Trophoblast cell (in vitro differentiated cells and primary cell): ENCODE results near the gene H6PD.

Experiments
- DNase-seq, 2 donors: peaks; one replicate each; pipeline ENCODE4 v3.0.0-alpha.2; 2016
- H2AFZ ChIP-seq: 2 replicates; pipeline ENCODE4 v1.6.1; 2013; ENCODE audit warnings: low read length, moderate library complexity, mild to moderate bottlenecking; ENCODE audit not compliant: insufficient read depth, poor library complexity
- H2AK5ac ChIP-seq: 2 replicates; pipeline ENCODE4 v1.6.1; 2013; ENCODE audit warnings: mild to moderate bottlenecking, low read length
- H2BK120ac ChIP-seq: 2 replicates; pipeline ENCODE4 v1.6.1; 2013; ENCODE audit warnings: low read length, mild to moderate bottlenecking, moderate library complexity; ENCODE audit not compliant: insufficient read depth, poor library complexity
- H2BK12ac ChIP-seq: 2 replicates; pipeline ENCODE4 v1.6.1; 2013; ENCODE audit warnings: mild to moderate bottlenecking, low read length, moderate library complexity
- H2BK5ac ChIP-seq: 2 replicates; pipeline ENCODE4 v1.6.1; 2013; ENCODE audit warnings: low read length, low read depth, moderate library complexity, mild to moderate bottlenecking; ENCODE audit not compliant: poor library complexity
- H3K14ac ChIP-seq: 2 replicates; pipeline ENCODE4 v1.6.1; 2013; ENCODE audit warnings: mild to moderate bottlenecking, low read length
- H3K18ac ChIP-seq: 2 replicates; pipeline ENCODE4 v1.6.1; 2013; ENCODE audit warnings: mild to moderate bottlenecking, low read length
- H3K23ac ChIP-seq: 2 replicates; pipeline ENCODE4 v1.6.1; 2013; ENCODE audit warnings: low read length
- H3K27ac ChIP-seq: 2 replicates; pipeline ENCODE4 v1.5.1; 2013; ENCODE audit warnings: low read depth, mild to moderate bottlenecking, inconsistent platforms, low read length, moderate library complexity
- H3K27me3 ChIP-seq: 2 replicates; pipeline ENCODE4 v1.6.1; 2013; ENCODE audit warnings: inconsistent platforms, mild to moderate bottlenecking, low read length, moderate library complexity; ENCODE audit not compliant: insufficient read depth
- H3K36me3 ChIP-seq, 2 experiments: 1 replicate in 1 of 2; 2 replicates in 1 of 2; pipeline ENCODE4 v1.6.1; 2013; ENCODE audit warnings: low read length in 2 of 2, mild to moderate bottlenecking in 2 of 2, moderate library complexity in 1 of 2; ENCODE audit not compliant: insufficient read depth in 2 of 2, control insufficient read depth in 1 of 2
- H3K4ac ChIP-seq: 2 replicates; pipeline ENCODE4 v1.6.1; 2013; ENCODE audit warnings: low read depth, mild to moderate bottlenecking, low read length, moderate library complexity
- H3K4me1 ChIP-seq, 2 experiments: 1 replicate in 1 of 2; 2 replicates in 1 of 2; pipeline ENCODE4 v1.6.1; 2013; ENCODE audit warnings: low read length in 2 of 2, mild to moderate bottlenecking in 2 of 2, moderate library complexity in 1 of 2; ENCODE audit not compliant: insufficient read depth in 2 of 2, control insufficient read depth in 1 of 2
- H3K4me2 ChIP-seq: 2 replicates; pipeline ENCODE4 v1.6.1; 2013; ENCODE audit warnings: inconsistent platforms, mild to moderate bottlenecking, low read length, moderate library complexity
- H3K4me3 ChIP-seq: 2 replicates; pipeline ENCODE4 v1.5.1; 2013; ENCODE audit warnings: mild to moderate bottlenecking, low read depth, low read length, inconsistent platforms
- H3K79me1 ChIP-seq: one replicate; pipeline ENCODE4 v1.6.1; 2013; ENCODE audit warnings: low read length
- H3K79me2 ChIP-seq: 2 replicates; pipeline ENCODE4 v1.6.1; 2013; ENCODE audit warnings: low read length, mild to moderate bottlenecking; ENCODE audit not compliant: control insufficient read depth, insufficient read depth, poor library complexity
- H3K9ac ChIP-seq: 2 replicates; pipeline ENCODE4 v1.6.1; 2013; ENCODE audit warnings: mild to moderate bottlenecking, low read length
- H3K9me3 ChIP-seq: 2 replicates; pipeline ENCODE4 v1.6.1; 2013; ENCODE audit warnings: low read depth, mild to moderate bottlenecking, control low read depth, inconsistent platforms, low read length; ENCODE audit not compliant: insufficient read depth
- H4K12ac ChIP-seq: 2 replicates; pipeline ENCODE4 v1.6.1; 2013; ENCODE audit warnings: low read depth, mild to moderate bottlenecking, low read length, moderate library complexity
- H4K8ac ChIP-seq: 2 replicates; pipeline ENCODE4 v1.6.1; 2013; ENCODE audit warnings: low read depth, mild to moderate bottlenecking, low read length, moderate library complexity
- H4K91ac ChIP-seq: one replicate; pipeline ENCODE4 v1.6.1; 2013; ENCODE audit warnings: low read depth, mild to moderate bottlenecking, low read length, moderate library complexity
- WGBS: extraction: QIAGEN DNeasy Blood & Tissue Kit; methylation state at CpG from one replicate; pipeline ENCODE4 v1.1.7; 2013; ENCODE audit warnings: missing lambda C conversion rate; ENCODE audit not compliant: insufficient read length, insufficient coverage; ENCODE audit errors: extremely low coverage; 5-methylcytosine and 5-hydroxymethylcytosine counted together

Gene H6PD

DNA sequence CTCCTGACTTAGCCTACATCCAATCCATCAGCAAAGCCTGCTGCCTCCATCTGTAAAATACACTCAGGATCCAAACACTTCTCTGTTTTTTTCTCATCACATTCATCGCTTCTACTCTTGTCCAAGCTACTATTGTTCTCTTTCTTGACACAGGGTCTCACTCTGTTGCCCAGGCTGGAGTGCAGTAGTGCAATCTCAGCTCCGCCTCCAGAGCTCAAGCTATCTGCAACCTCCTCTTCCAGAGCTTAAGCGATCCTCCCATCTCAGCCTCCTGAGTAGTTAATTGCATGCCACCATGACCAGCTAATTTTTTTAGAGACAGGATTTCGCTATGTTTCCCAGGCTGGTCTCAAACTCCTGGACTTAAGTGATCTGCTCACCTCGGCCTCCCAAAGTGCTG is 44.3 kb upstream of the H6PD start:
- Histone ChIP-seq H3K4ac (no peak overlapping the region), H3K9me3 (peaks cover 2% of the 10 kb centered on the region), H2BK5ac (no peak overlapping the region), H3K14ac (no peak overlapping the region), H2BK120ac (no peak overlapping the region), H2AK5ac (no peak overlapping the region), H3K79me1 (no peaks in the 10 kb centered on the region), H3K27ac (no peak overlapping the region), H3K27me3 (no peaks in the 10 kb centered on the region), H4K91ac (no peak overlapping the region), H3K18ac (no peak overlapping the region), H4K12ac (no peak overlapping the region), H3K4me2 (no peak overlapping the region), H3K23ac (no peak overlapping the region), H4K8ac (no peak overlapping the region), H2BK12ac (no peak overlapping the region), H3K9ac (no peak overlapping the region), H3K4me1 (no peaks in the 10 kb centered on the region), H3K4me3 (no peak overlapping the region), H3K79me2 (no peaks in the 10 kb centered on the region), H2AFZ (no peak overlapping the region), H3K36me3 (no peaks in the 10 kb centered on the region)
- DNase-seq: no peak
- no CpG with 5 or more reads among the region's 5 CpGs for WGBS

DNA sequence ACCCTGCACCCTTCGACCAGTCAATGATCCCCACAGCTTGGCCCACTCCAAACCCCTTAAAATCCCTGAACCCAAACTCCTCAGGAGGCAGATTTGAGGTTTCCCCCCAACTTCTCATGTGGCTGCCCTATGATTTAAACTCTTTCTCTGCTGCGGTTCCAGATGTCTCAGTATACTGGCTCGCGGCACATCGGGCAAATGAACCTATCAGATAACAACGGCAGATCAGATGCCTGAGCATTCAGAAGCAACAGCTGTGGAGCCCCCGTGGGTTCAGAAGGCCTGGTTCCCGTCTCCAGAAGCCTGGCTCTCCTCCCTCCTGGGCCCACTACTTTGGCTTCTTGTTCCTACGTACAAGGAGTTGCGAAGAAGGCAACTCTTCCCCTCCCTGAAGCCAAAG is 43.3 kb upstream of the H6PD start:
- H4K12ac ChIP-seq: no peak overlapping the region
- H3K23ac ChIP-seq: no peak overlapping the region
- no peak overlapping the region for H2BK120ac ChIP-seq
- no peaks in the 10 kb centered on the region for H3K27me3 ChIP-seq
- no peak for DNase-seq
- H3K18ac ChIP-seq: no peak overlapping the region
- H3K14ac ChIP-seq: no peak overlapping the region
- no peak overlapping the region for H2BK12ac ChIP-seq
- H2AFZ ChIP-seq: no peak overlapping the region
- H4K8ac ChIP-seq: no peak overlapping the region
- no peak overlapping the region for H3K27ac ChIP-seq
- H3K4ac ChIP-seq: no peak overlapping the region
- no CpG with 5 or more reads among the region's 10 CpGs for whole genome bisulfite sequencing
- no peaks in the 10 kb centered on the region for H3K79me2 ChIP-seq
- no peak overlapping the region for H2BK5ac ChIP-seq
- no peaks in the 10 kb centered on the region for H3K36me3 ChIP-seq
- H3K79me1 ChIP-seq: no peaks in the 10 kb centered on the region
- no peak overlapping the region for H4K91ac ChIP-seq
- no peak overlapping the region for H2AK5ac ChIP-seq
- H3K9me3 ChIP-seq: peaks cover 2% of the 10 kb centered on the region
- H3K4me1 ChIP-seq: no peaks in the 10 kb centered on the region
- no peak overlapping the region for H3K9ac ChIP-seq
- H3K4me2 ChIP-seq: no peak overlapping the region
- no peak overlapping the region for H3K4me3 ChIP-seq

DNA sequence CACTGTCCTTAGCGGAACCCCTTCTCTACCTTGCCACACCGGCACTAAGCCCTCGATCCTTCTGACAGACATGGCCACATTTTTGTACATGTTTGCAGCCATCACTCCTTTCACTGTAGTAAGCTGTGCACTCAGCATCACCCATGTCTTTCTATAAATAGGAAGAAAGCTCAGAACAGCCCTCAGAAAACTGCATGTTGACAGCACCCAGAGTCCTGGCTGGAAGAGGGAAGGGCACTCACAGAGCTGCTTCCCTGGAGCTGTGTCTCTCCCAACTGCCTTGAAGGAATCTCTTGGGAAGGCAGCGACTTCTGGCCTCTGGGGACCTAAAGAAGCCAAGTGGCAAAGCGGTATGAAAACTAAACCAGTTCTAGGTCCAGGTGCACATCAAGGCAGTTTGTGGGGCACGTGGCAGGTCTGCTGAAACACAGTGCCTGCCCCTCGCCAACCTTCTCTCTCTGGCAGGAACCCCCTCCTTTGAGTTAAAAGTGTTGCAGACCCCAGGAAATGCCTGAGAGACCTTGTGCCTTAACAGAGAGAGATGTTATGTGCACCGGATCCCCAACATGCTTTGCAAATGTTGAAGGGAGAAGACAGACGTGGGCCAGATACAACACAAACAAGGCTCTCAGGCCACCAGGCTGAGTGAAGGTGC is 41.9 kb upstream of the H6PD start:
- no peaks in the 10 kb centered on the region for H3K27me3 ChIP-seq
- no peak overlapping the region for H2BK5ac ChIP-seq
- H2AK5ac ChIP-seq: no peak overlapping the region
- H4K12ac ChIP-seq: no peak overlapping the region
- no peak overlapping the region for H3K9ac ChIP-seq
- H2AFZ ChIP-seq: no peak overlapping the region
- H3K4me1 ChIP-seq: no peaks in the 10 kb centered on the region
- H3K27ac ChIP-seq: no peak overlapping the region
- no CpG with 5 or more reads among the region's 9 CpGs for WGBS
- H4K91ac ChIP-seq: no peak overlapping the region
- H2BK12ac ChIP-seq: no peak overlapping the region
- H3K18ac ChIP-seq: no peak overlapping the region
- H3K4ac ChIP-seq: no peak overlapping the region
- no peak overlapping the region for H2BK120ac ChIP-seq
- H3K4me3 ChIP-seq: no peak overlapping the region
- no peak overlapping the region for H3K23ac ChIP-seq
- no peak overlapping the region for H3K4me2 ChIP-seq
- H3K79me1 ChIP-seq: no peaks in the 10 kb centered on the region
- no peaks in the 10 kb centered on the region for H3K79me2 ChIP-seq
- no peak overlapping the region for H4K8ac ChIP-seq
- H3K36me3 ChIP-seq: no peaks in the 10 kb centered on the region
- H3K14ac ChIP-seq: no peak overlapping the region
- no peak for DNase-seq
- peaks cover 2% of the 10 kb centered on the region for H3K9me3 ChIP-seq

DNA sequence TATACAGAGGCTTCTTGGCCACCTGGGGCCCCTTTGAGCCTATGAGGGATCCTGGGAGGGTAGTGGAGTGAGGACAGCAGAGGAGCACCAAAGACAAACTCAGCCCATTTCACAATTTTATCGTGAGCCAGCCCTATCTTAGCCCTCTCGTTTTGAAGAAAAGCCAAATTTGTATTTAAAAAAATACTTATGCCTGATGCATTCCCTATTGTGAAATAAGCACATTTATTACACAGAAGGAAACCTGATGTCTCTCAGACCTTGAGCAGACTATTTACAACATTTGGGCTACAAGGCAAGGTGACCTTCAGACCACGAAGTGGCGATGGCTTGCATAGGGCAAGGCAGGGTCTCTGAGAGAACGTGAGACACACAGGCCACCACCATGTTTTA is 41.3 kb upstream of the H6PD start:
- H3K4me2 ChIP-seq: no peak overlapping the region
- H4K8ac ChIP-seq: no peak overlapping the region
- no peak overlapping the region for H4K12ac ChIP-seq
- no peaks in the 10 kb centered on the region for H3K79me2 ChIP-seq
- H2AK5ac ChIP-seq: no peak overlapping the region
- no peak overlapping the region for H2BK120ac ChIP-seq
- no peaks in the 10 kb centered on the region for H3K4me1 ChIP-seq
- no peak overlapping the region for H3K9ac ChIP-seq
- H3K9me3 ChIP-seq: peaks cover 2% of the 10 kb centered on the region
- H3K36me3 ChIP-seq: no peaks in the 10 kb centered on the region
- no peak overlapping the region for H2BK5ac ChIP-seq
- no peak for DNase-seq
- H3K18ac ChIP-seq: no peak overlapping the region
- H3K4me3 ChIP-seq: no peak overlapping the region
- H3K27ac ChIP-seq: no peak overlapping the region
- H3K14ac ChIP-seq: no peak overlapping the region
- no peak overlapping the region for H4K91ac ChIP-seq
- WGBS: no CpG with 5 or more reads among the region's 5 CpGs
- no peak overlapping the region for H3K23ac ChIP-seq
- H3K27me3 ChIP-seq: peaks cover 4% of the 10 kb centered on the region
- H3K79me1 ChIP-seq: no peaks in the 10 kb centered on the region
- no peak overlapping the region for H2BK12ac ChIP-seq
- no peak overlapping the region for H3K4ac ChIP-seq
- no peak overlapping the region for H2AFZ ChIP-seq
